Naive thymus-derived CD4-positive, alpha-beta T cell (primary cell): ENCODE results near the gene RGS6. TPM values are rescaled to one million over a fixed set of nuclear protein-coding genes. Genes with fewer than 3 reads are reported as not detected.

ENCODE experiments used
- ATAC-seq: fragments of 150-1000 bp; cut with Tn5 transposase; 2 replicates; pipeline ENCODE4 v1.10.0; 2021; ENCODE audit warnings: mild to moderate bottlenecking, moderate library complexity
- CTCF ChIA-PET: fragments of 350-600 bp; sonication (Branson Sonifier 250); formaldehyde crosslinking; loops from one replicate; lab custom pipeline; 2021; ENCODE audit warnings: antibody characterized with exemption; lab: Charles Lee
- POLR2A ChIA-PET: fragments of 350-600 bp; sonication (Branson Sonifier 250); formaldehyde crosslinking; loops from one replicate; lab custom pipeline; 2021; ENCODE audit warnings: antibody characterized with exemption, inconsistent platforms; lab: Charles Lee
- DNase-seq, 9 donors: peaks; one replicate each; pipeline versions ENCODE4 v3.0.0 to v3.0.0-alpha.2; 2020 to 2022; ENCODE audit warnings: mixed read lengths in 1 of 9
- H3K27ac ChIP-seq: one replicate; pipeline ENCODE4 v1.7.0; 2013; ENCODE audit warnings: mild to moderate bottlenecking, low read depth, low read length, moderate library complexity
- H3K27me3 ChIP-seq, 2 donors: one replicate each; pipeline ENCODE4 v1.7.0; 2013; ENCODE audit warnings: low read length in 2 of 2, mild to moderate bottlenecking in 2 of 2, moderate library complexity in 2 of 2; ENCODE audit not compliant: control insufficient read depth in 2 of 2, insufficient read depth in 2 of 2
- H3K36me3 ChIP-seq, 3 experiments: 1 replicate in 2 of 3; 2 replicates in 1 of 3; pipeline ENCODE4 v1.7.0; 2013; ENCODE audit warnings: low read length in 3 of 3, mild to moderate bottlenecking in 3 of 3, moderate library complexity in 1 of 3; ENCODE audit not compliant: insufficient read depth in 3 of 3, control insufficient read depth in 2 of 3
- H3K4me1 ChIP-seq, 2 donors: one replicate each; pipeline ENCODE4 v1.7.0; 2013; ENCODE audit warnings: low read length in 2 of 2, mild to moderate bottlenecking in 2 of 2, moderate library complexity in 1 of 2; ENCODE audit not compliant: control insufficient read depth in 2 of 2, insufficient read depth in 2 of 2
- H3K4me3 ChIP-seq: 2 replicates; pipeline ENCODE4 v1.7.0; 2013; ENCODE audit warnings: mild to moderate bottlenecking, low read length
- H3K9me3 ChIP-seq, 3 experiments: 1 replicate in 2 of 3; 2 replicates in 1 of 3; pipeline ENCODE4 v1.7.0; 2013; ENCODE audit warnings: low read length in 3 of 3; ENCODE audit not compliant: control insufficient read depth in 2 of 3
- H3K27ac Mint-ChIP-seq, 9 donors: one replicate each; pipeline ENCODE4 v1.8.0; 2020 to 2022; ENCODE audit warnings: mixed read lengths in 9 of 9, mild to moderate bottlenecking in 8 of 9, moderate library complexity in 5 of 9, inconsistent platforms in 2 of 9
- H3K27me3 Mint-ChIP-seq, 5 donors: one replicate each; pipeline ENCODE4 v1.8.0; 2021 to 2022; ENCODE audit warnings: mixed read lengths in 5 of 5, mild to moderate bottlenecking in 1 of 5
- H3K36me3 Mint-ChIP-seq, 5 donors: one replicate each; pipeline ENCODE4 v1.8.0; 2020 to 2022; ENCODE audit warnings: mixed read lengths in 5 of 5, mild to moderate bottlenecking in 3 of 5, inconsistent platforms in 1 of 5
- H3K4me1 Mint-ChIP-seq, 7 donors: one replicate each; pipeline ENCODE4 v1.8.0; 2020 to 2022; ENCODE audit warnings: mixed read lengths in 7 of 7, mild to moderate bottlenecking in 3 of 7, inconsistent platforms in 1 of 7
- H3K4me3 Mint-ChIP-seq, 10 donors: one replicate each; pipeline ENCODE4 v1.8.0; 2020 to 2022; ENCODE audit warnings: mild to moderate bottlenecking in 10 of 10, mixed read lengths in 10 of 10, moderate library complexity in 6 of 10, inconsistent platforms in 2 of 10
- H3K9me3 Mint-ChIP-seq, 11 donors: one replicate each; pipeline ENCODE4 v1.8.0; 2020 to 2022; ENCODE audit warnings: mixed read lengths in 11 of 11, mild to moderate bottlenecking in 4 of 11, inconsistent platforms in 1 of 11, moderate library complexity in 1 of 11
- intact Hi-C, 2 donors: fragments of 100-400 bp; cut with micrococcal nuclease; formaldehyde crosslinking; loops; one replicate each; pipeline ENCODE4 v1.15.1; 2023
- polyA plus RNA-seq, 2 donors: library from polyadenylated mRNA; unstranded; fragments of 300-500 nt; fragmentation: Illumina TruSeq; gene quantifications; one replicate each; pipeline ENCODE4 v1.2.3, GENCODE V29; 2021
- total RNA-seq, 6 experiments: library from RNA in 5 of 6; stranded (reverse) in 5 of 6; gene quantifications; 1 replicate in 5 of 6; 2 replicates in 1 of 6; pipeline ENCODE4 v1.2.3 and lab custom pipeline; 2021 to 2026

RGS6 gene
- total and polyA plus RNA-seq, 7 experiments from 2014 or later: 0.29 to 0.97 TPM; not detected in 5

- Mint-ChIP-seq H3K9me3 (peaks cover 0 to 3% (median 0%) of the 10 kb centered on the region in 11 donors), H3K27ac (no peak overlapping the region), H3K36me3 (no peaks in the 10 kb centered on the region), H3K4me3 (no peak overlapping the region), H3K4me1 (no peaks in the 10 kb centered on the region), H3K27me3 (peaks cover 4 to 28% (median 13%) of the 10 kb centered on the region in 5 donors)
- CTCF ChIA-PET: no interaction called here
- DNase-seq (no peak), ATAC-seq (no peak)
- intact Hi-C loops: no loop called here
- Histone ChIP-seq H3K4me3 (no peak overlapping the region), H3K36me3 (no peaks in the 10 kb centered on the region), H3K27ac (no peak overlapping the region), H3K9me3 (no peaks in the 10 kb centered on the region), H3K4me1 (no peaks in the 10 kb centered on the region), H3K27me3 (no peaks in the 10 kb centered on the region)
- POLR2A ChIA-PET: no interaction called here
These were observed 143.6 kb downstream of the RGS6 start for GRCh38 chr14:72075649-72076334.

DNA sequence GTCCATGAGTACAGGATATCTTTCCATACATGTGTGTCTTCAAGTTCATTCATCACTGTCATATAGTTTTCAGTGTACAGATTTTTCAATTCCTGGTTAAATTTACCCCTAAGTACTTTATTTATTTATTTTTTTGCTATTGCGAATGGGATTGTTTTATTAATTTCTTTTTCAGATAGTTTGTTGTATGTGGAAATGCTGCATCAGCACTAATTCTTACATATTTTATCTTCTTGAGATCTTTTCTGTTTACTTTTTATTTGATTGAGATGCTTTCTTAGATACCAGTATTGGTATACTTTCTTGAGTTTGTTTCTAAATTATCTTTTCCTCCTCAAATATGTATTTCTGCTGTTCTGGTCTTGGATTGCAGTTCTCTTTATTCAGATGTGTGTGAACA is 148.9 kb downstream of the RGS6 start:
- Histone ChIP-seq H3K9me3 (no peaks in the 10 kb centered on the region), H3K4me3 (no peak overlapping the region), H3K27me3 (no peaks in the 10 kb centered on the region), H3K27ac (no peak overlapping the region), H3K36me3 (no peaks in the 10 kb centered on the region), H3K4me1 (no peaks in the 10 kb centered on the region)
- no peaks in the 10 kb centered on the region for H3K4me1 Mint-ChIP-seq
- H3K27me3 Mint-ChIP-seq: peaks cover 1 to 39% (median 26%) of the 10 kb centered on the region in 5 donors
- DNase-seq (no peak), ATAC-seq (no peak)
- H3K27ac Mint-ChIP-seq: no peak overlapping the region
- no peaks in the 10 kb centered on the region for H3K36me3 Mint-ChIP-seq
- CTCF ChIA-PET: interaction anchor here (0.7 kb wide), 1 partner anchor 681 kb away, joined by 3 read pairs; no protein-coding TSS in a partner anchor
- intact Hi-C loops: no loop called here
- POLR2A ChIA-PET: no interaction called here
- no peak overlapping the region for H3K4me3 Mint-ChIP-seq
- peaks cover 0 to 3% (median 0%) of the 10 kb centered on the region in 11 donors for H3K9me3 Mint-ChIP-seq

GRCh38 chr14:72084935-72085334 is 152.7 kb downstream of the RGS6 start:
- Histone ChIP-seq H3K9me3 (no peaks in the 10 kb centered on the region), H3K27ac (no peak overlapping the region), H3K4me3 (no peak overlapping the region), H3K36me3 (no peaks in the 10 kb centered on the region), H3K4me1 (no peaks in the 10 kb centered on the region), H3K27me3 (no peaks in the 10 kb centered on the region)
- H3K4me3 Mint-ChIP-seq: no peak overlapping the region
- H3K27me3 Mint-ChIP-seq: peaks cover 6 to 36% (median 28%) of the 10 kb centered on the region in 5 donors
- ChIA-PET POLR2A (no interaction called here), CTCF (no interaction called here)
- no peaks in the 10 kb centered on the region for H3K4me1 Mint-ChIP-seq
- DNase-seq (no peak), ATAC-seq (no peak)
- H3K9me3 Mint-ChIP-seq: peaks cover 0 to 3% (median 0%) of the 10 kb centered on the region in 11 donors
- H3K36me3 Mint-ChIP-seq: no peaks in the 10 kb centered on the region
- intact Hi-C loops: no loop called here
- no peak overlapping the region for H3K27ac Mint-ChIP-seq

GRCh38 chr14:72089625-72090024 is 157.4 kb downstream of the RGS6 start:
- H3K4me3 ChIP-seq: no peak overlapping the region
- intact Hi-C loops: no loop called here
- no peaks in the 10 kb centered on the region for H3K27me3 ChIP-seq
- H3K36me3 ChIP-seq: no peaks in the 10 kb centered on the region
- H3K9me3 ChIP-seq: no peaks in the 10 kb centered on the region
- H3K4me3 Mint-ChIP-seq: no peak overlapping the region
- ATAC-seq: no peak
- peaks cover 7 to 27% (median 23%) of the 10 kb centered on the region in 5 donors for H3K27me3 Mint-ChIP-seq
- no peak overlapping the region for H3K27ac Mint-ChIP-seq
- POLR2A ChIA-PET: no interaction called here
- no peak for DNase-seq
- CTCF ChIA-PET: no interaction called here
- H3K27ac ChIP-seq: no peak overlapping the region
- no peaks in the 10 kb centered on the region for H3K4me1 ChIP-seq
- no peaks in the 10 kb centered on the region for H3K4me1 Mint-ChIP-seq
- no peaks in the 10 kb centered on the region for H3K36me3 Mint-ChIP-seq
- no peaks in the 10 kb centered on the region for H3K9me3 Mint-ChIP-seq

DNA sequence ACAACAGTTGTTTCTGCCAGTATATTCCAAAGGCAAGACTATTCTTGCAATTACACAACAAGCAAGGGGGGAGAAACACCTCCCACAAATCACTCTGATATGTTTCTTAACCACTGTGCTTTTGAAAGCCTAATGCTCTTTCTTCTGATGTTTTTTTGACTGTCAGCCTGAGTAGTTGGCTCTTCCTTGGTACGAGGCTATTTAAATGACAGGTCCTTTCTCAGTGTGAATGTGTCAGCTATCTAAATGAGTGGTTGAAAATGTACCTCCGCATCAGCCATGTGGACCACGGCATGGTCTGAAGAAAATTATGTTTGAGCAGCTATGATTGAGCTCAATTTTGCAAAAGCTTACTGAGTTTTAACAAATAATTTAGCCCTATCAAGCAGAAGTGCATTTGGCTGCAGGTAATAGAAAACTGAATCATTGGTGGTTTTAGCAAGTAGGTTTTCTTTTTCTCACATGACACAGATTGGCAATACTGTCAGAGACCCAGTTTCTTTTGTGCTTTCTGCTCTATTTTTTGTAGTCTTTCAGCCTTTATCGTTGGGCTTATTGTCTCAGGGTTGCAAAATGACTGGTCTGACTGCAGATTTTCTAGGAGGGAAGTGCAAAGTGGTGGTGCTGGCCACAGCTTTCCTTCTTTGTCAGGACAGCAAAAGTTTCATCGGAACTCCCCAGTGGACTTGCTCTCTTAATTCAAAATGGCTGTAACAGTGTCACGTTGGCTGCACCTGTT is 162.8 kb downstream of the RGS6 start:
- DNase-seq (no peak), ATAC-seq (no peak)
- Histone ChIP-seq H3K27me3 (no peaks in the 10 kb centered on the region), H3K4me1 (no peaks in the 10 kb centered on the region), H3K36me3 (no peaks in the 10 kb centered on the region), H3K27ac (no peak overlapping the region), H3K4me3 (no peak overlapping the region), H3K9me3 (no peaks in the 10 kb centered on the region)
- Mint-ChIP-seq H3K27me3 (peaks cover 11 to 34% (median 21%) of the 10 kb centered on the region in 5 donors), H3K9me3 (peaks cover 0 to 2% (median 0%) of the 10 kb centered on the region in 11 donors), H3K27ac (no peak overlapping the region), H3K4me1 (no peaks in the 10 kb centered on the region), H3K36me3 (no peaks in the 10 kb centered on the region), H3K4me3 (no peak overlapping the region)
- ChIA-PET POLR2A (no interaction called here), CTCF (no interaction called here)
- intact Hi-C loops: no loop called here

- Histone ChIP-seq H3K27ac (no peak overlapping the region), H3K4me3 (no peak overlapping the region), H3K9me3 (no peaks in the 10 kb centered on the region), H3K36me3 (no peaks in the 10 kb centered on the region), H3K4me1 (no peaks in the 10 kb centered on the region), H3K27me3 (no peaks in the 10 kb centered on the region)
- POLR2A ChIA-PET: no interaction called here
- Mint-ChIP-seq H3K4me1 (no peaks in the 10 kb centered on the region), H3K36me3 (no peaks in the 10 kb centered on the region), H3K27ac (no peak overlapping the region), H3K27me3 (peaks cover 17 to 29% (median 25%) of the 10 kb centered on the region in 5 donors), H3K9me3 (peaks cover 0 to 2% (median 0%) of the 10 kb centered on the region in 11 donors), H3K4me3 (no peak overlapping the region)
- ATAC-seq (no peak), DNase-seq (no peak)
- intact Hi-C loops: no loop called here
- CTCF ChIA-PET: no interaction called here
These were observed 165.0 kb downstream of the RGS6 start for GRCh38 chr14:72097173-72097783.
